GM12878 (cell line): ENCODE results near the gene PAPPA.

Experiments
- CREB1 ChIP-seq: IDR thresholded peaks from 2 replicates; pipeline ENCODE4 v1.6.1; 2012; ENCODE audit warnings: low read depth, mild to moderate bottlenecking, inconsistent platforms
- EP300 ChIP-seq, 2 experiments: fragments of 150-350 bp in 1 of 2; IDR thresholded peaks; 2 replicates each; pipeline ENCODE4 v1.6.1; 2011 to 2012; ENCODE audit warnings: low read depth in 2 of 2, low read length in 2 of 2, borderline replicate concordance in 1 of 2, improper control_type of control experiment in 1 of 2, inconsistent platforms in 1 of 2; ENCODE audit not compliant: control insufficient read depth in 1 of 2
- FOS ChIP-seq: IDR thresholded peaks from 3 replicates; pipeline ENCODE4 v1.6.1; 2011; ENCODE audit warnings: borderline replicate concordance; ENCODE audit not compliant: insufficient read length; ENCODE audit errors: extremely low read depth
- POLR2A ChIP-seq: IDR thresholded peaks from 2 replicates; pipeline ENCODE4 v1.6.1; 2011; ENCODE audit warnings: low read depth, mild to moderate bottlenecking, low read length
- SRF ChIP-seq, 2 experiments: IDR thresholded peaks; 2 replicates each; pipeline ENCODE4 v1.6.1; 2011; ENCODE audit warnings: low read depth in 2 of 2, low read length in 2 of 2, mild to moderate bottlenecking in 1 of 2, moderate library complexity in 1 of 2
- USF1 ChIP-seq: IDR thresholded peaks from 2 replicates; pipeline ENCODE4 v1.6.1; 2011; ENCODE audit warnings: borderline replicate concordance, low read depth, mild to moderate bottlenecking, moderate library complexity, mixed read lengths, low read length; ENCODE audit not compliant: insufficient read depth; ENCODE audit errors: extremely low read length
- TF ChIP-seq, protein P1 (sequence below), 3 experiments: IDR thresholded peaks in 2 of 3; conservative IDR thresholded peaks in 1 of 3; 2 replicates each; pipeline ENCODE4 v1.5.1; 2011; ENCODE audit warnings: low read depth in 3 of 3, low read length in 3 of 3, mild to moderate bottlenecking in 3 of 3, control low read depth in 2 of 3, moderate library complexity in 2 of 3, inconsistent platforms in 1 of 3, mixed read lengths in 1 of 3; ENCODE audit not compliant: control insufficient read depth in 2 of 3, insufficient read depth in 1 of 3; ENCODE audit errors: extremely low read depth in 1 of 3

DNA sequence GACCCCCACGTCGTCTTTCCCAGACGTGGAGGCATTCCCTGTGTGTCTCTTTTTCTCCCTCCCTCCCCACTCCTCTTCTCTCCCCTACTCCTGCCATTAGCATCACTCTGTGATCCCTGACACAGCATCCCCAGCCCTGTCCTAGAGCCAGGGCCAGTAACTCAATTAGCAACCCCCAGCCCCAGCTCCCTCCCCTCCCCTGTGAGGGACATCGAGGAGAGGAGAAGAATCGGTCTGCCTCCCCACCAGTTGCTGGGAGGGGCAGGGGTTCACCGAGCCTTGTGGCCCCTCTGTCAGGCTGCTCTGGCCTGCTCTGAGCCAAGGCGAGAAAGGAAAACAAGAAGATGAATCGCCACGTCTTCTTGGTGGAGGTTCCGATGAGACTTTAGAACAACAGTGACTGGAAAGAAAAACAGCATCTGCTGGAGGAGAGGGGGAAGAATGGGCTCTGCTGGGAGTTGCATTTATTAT is 123.1 kb downstream of the PAPPA start:
- TF ChIP-seq EP300 (IDR thresholded peaks at IDR 0.05; ENCODE audit: borderline replicate concordance in 1 of 2, control insufficient read depth in 1 of 2, low read depth in 2 of 2, low read length in 2 of 2) (no peak), CREB1 (no peak), USF1 (no peak), POLR2A (no peak), FOS (no peak), SRF (IDR thresholded peaks at IDR 0.05; ENCODE audit: low read depth in 2 of 2, low read length in 2 of 2) (no peak)
- TF ChIP-seq, protein P1, sequence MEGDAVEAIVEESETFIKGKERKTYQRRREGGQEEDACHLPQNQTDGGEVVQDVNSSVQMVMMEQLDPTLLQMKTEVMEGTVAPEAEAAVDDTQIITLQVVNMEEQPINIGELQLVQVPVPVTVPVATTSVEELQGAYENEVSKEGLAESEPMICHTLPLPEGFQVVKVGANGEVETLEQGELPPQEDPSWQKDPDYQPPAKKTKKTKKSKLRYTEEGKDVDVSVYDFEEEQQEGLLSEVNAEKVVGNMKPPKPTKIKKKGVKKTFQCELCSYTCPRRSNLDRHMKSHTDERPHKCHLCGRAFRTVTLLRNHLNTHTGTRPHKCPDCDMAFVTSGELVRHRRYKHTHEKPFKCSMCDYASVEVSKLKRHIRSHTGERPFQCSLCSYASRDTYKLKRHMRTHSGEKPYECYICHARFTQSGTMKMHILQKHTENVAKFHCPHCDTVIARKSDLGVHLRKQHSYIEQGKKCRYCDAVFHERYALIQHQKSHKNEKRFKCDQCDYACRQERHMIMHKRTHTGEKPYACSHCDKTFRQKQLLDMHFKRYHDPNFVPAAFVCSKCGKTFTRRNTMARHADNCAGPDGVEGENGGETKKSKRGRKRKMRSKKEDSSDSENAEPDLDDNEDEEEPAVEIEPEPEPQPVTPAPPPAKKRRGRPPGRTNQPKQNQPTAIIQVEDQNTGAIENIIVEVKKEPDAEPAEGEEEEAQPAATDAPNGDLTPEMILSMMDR (IDR thresholded peaks at IDR 0.05 in 2 of 3, conservative IDR thresholded peaks at IDR 0.05 in 1 of 3; ENCODE audit: control insufficient read depth in 2 of 3, extremely low read depth in 1 of 3, insufficient read depth in 1 of 3, low read depth in 3 of 3, low read length in 3 of 3) = no peak
